RKO (cell line): Measurements from ENCODE around the gene SORBS1.

Experiments
- DNase-seq: peaks from one replicate; pipeline ENCODE4 v3.0.0-alpha.2; 2016; ENCODE audit warnings: low spot score

SORBS1 gene

DNA sequence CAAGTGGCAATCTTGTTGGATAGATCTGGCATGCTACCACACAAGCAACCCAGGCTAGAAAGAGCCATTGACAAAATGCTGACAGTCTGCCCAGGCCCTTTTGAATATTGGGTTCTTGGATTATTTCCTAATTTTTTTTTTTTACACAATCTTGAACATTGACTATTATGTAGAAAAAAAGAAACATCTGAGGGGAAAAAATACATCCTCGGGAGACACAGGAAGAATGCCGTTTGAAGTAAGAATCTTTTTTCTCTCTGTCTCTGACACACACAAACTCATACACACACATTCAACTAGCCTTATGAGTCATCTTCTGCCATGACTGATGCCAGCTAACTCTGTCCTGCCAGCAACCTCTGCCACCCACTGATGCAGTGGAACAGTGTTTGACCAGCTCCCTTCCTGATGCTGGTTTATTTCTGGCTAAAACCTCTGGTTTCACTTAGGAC, 47.2 kb downstream of the SORBS1 start:
- DNase-seq: peak; percentile 75

DNA sequence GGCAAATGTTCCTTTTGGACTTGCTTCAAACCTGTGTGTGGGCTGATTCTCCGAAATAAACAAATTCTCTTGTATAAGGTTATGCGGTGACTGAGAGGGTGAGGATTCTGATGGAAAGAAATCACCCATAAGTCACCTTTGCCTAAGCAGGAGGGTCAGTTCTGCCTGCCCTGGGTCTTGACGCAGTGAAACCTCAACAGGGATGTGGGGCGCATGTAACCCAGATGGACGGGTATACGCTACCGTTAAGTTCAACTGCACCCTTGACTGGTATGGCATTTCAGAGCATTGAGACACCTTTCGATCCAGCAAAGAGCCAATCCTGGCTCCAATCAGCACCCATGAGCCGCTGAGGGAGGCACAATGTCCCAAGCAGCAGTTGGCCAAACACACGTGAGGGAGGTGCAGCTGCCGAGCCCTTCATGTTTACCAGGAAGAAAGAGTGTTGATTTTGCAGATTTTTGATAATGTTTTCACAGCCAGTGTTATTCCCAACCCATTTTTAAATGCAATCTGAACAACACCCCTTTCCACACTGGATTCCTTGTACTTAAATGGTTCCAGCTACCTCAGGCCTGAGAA, 48.1 kb downstream of the SORBS1 start:
- DNase-seq: no peak

DNA sequence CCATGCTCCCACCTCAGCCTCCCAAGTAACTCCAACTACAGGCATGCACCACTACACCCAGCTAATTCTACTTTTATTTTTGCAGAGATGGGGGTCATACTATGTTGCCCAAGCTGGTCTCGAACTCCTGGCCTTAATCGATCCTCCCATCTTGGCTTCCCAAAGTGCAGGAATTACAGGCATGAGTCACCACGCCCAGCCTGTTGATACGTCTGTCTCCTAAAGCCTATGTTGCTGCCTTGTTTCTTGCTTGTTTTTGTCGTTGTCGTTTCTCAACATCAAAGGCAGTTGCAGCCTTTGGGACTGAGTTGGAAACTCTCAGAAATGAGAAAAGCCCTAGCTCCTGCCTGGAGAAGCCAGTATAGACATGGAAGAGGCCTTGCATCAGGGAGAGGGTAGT, 49.9 kb downstream of the SORBS1 start:
- no peak for DNase-seq

DNA sequence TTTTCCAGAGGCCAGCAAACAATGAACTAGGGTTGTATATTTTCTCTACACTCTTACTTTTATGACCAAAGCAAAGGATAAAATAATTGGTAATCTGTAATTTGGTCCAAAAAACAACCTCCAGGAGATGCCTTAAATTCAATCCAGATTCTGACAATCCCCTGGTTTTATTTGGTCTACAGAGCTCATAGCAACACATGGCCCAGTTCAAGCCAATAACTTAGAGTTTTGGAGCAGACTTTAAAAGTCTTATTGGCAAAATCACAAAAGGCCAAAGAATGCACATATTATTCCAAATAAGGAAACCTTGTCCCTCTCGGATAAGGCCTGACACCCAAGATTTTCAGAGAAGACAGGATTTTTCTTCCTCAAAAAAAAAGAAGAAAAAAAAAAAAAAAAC, 51.9 kb downstream of the SORBS1 start:
- no peak for DNase-seq

DNA sequence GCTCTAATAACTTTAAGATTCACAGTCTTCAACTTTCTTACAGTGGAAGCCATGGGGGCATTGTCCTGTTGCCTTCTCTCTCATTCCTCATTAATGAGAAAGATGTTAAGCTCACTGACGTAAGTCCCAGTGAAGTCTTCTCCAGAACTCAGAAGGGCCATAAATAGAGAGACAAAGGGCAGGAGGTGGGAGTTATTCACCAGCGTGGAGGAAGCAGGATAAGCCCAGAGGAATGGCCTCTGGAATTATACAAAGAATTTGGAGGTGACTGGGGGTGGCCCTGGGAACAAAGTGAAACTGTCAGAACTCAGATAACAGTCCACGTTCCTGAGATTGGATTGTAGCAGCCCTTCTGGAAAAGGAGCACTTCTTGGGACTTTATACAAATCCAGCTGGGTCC, 52.4 kb downstream of the SORBS1 start:
- DNase-seq: no peak

DNA sequence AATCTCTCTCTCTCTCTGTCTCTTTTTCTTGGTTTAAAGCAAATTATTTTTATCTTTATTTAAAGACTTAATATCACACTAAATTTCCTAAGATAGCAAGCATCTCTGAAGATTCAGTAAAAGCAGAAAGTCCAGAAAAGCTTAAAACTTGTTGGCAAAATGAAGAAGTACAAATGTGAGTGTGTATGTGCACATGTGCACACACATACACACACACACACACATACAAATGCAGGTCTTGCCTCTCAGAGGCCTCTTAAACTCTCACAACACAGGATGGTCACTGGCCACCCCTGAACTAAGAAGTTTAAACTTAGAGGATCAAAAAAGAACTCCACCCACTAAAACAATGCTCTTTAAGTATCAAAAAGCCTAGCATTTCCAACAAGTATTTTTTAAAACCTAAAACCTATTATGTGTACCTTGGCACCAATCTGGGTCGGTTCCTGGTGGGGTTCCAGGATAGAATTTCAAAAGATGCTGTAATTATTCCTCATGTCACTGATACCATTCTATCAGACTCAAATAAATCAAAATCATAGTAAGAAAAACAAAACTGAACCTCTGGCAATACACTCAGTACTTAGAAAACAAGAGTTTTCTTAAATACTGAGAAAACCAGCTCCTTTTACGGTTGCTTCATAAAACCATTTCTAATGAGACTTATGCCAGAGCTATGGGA, 55.0 kb downstream of the SORBS1 start:
- no peak for DNase-seq

DNA sequence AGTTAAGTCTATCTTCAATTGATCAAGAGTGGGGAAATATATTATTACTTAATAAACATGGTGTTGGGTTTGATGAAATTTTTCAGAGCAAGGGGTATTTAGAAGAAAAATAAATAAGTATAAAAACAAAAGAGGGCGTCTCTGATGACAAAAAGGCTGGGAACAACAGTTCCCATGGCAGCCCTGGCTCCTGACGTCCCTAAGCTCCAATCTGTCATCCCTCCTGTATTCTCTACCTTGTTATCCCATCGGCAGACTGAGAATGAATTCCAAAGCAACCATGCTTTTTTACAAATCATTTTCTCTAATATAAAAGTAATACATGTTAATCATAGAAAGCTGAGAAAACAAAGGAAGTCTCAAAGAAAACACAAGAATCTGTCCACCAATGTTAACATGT, 55.5 kb downstream of the SORBS1 start:
- no peak for DNase-seq

DNA sequence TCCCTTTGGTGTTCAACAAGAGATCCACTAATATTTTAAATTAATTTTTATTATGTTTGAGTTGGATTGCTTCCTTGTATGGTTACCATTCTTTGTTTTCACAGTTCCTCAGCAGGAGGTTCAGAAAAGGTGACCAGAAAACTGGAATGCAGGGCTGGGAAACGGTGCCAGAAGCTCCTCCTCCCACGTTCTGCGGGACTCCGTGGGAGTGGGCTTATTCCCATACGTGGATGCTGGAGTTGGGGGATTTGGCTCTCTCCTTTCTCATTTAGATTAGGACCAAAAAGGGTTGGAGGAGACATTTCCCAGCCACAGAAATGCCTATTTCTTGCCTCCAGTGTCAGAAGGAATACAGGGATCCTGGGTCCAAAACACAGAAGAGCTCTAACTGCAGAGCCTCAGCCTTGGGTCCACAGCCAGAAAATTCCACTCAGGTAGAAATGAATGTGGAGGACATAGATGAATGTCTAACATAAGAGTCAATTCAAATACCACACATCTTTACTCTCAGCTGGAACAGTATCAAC, 56.0 kb downstream of the SORBS1 start:
- DNase-seq: no peak

DNA sequence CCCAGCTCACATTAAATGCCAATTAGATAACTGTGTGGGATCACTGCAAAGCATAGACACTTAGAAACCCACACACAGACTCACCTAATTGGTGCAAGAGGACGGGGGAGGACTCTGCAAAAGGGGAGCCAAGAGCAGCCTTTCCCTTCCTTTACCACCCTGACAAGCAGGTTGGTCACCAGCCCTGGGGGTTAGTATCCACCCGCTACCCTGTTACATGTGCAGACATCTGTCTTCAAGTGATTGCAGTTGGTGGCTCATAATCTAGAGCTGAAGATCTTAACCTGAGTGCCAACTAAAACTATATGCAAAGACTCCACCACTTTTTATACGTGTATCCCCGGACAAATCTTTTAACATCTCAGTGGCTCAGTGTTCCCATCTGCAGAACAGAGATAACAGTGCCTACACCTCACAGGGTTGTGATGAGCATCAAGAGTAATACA, 56.9 kb downstream of the SORBS1 start:
- DNase-seq: no peak

DNA sequence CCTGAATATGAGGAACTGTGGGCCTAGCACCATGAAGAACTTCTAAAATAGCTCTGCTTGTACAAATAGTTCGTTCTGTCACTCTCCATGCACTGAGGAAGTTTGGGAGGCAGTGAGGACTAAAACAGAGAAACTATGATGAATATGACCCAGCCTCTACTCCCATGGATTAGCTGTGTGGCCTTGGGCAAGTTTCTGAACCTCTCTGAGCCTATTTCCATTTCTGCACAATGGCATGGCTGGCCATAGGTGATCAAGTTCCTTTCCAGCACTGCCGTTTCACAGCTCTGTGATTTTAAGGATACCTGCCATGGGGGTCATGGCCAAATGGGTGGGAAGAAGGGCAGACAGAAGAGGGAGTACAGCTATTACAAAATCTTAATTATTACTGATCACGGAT, 57.6 kb downstream of the SORBS1 start:
- DNase-seq: no peak

DNA sequence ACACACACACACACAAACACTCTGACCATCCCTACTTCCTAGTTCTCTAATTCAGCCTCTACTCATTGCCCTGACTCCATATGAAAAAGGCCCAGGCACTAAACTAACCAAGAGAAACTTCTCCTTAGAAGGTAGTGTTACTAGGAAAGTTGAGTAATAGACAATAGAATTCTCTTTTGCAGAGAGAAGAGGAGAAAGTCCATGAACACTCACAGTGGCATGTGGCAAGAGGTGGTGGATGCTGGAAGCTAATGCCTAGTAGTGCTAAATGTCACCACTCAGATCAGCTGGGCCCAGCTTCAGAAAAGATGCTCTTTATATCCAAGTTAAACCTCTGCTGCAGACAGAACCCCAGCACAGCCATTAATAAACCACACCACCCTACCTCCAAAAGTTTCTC, 58.2 kb downstream of the SORBS1 start:
- no peak for DNase-seq

DNA sequence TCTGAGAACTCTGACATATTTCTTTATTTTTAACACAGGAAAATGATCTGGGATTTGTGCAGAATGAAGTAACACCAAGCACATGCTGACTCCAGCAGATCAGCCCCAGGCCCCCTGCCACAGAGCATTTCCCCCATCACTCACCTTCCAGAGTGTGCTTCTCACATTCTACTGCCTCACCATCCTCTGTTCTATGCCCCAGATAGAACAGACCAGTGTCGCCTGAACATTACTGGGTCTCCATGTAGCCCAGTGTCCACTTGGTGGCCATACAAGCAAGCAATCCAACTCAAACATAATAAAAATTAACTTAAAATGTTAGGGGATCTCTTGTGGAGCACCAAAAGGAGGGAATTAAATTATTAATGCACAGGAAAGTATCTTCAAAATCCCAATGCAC, 58.8 kb downstream of the SORBS1 start:
- no peak for DNase-seq

DNA sequence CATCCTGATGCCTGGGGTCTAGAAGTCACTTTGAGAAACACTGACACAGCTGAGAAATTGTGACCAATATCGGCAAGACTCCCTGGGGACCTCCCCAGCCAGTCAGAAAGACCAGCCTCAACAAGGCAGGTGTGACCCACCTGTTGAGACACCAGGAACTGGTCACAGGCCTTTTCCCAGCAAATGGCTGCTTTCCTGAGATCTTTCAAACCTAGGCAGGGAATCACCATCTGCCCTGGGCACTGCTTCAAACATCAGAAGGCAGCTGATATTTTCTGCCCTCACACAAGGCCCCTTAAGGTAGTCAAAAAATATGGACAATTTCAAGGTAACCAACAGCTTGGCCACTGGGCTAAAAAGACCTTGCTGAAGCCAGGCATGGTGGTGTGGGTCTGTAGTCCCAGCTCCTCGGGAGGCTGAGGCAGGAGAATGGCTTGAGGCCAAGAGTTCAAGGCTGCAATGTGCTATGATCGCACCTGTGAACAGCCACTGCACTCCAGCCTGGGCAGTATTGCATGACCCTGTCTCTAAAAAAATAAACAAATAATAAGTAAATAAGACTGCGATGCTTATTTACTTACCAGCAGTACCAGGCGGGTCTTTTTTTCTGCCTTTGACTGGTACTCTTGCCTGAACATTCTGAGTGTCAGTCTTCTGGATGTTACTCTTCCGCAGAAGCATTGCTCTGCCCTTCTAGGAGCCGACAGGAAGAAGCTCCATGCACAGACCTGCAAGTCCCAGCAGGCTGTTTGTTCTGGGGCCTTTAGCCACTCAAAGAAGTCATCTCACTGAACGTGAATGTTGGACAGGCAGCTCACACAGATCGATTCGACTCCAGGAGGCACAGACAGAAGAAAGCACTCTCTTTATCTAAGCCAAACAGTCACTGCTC, 59.7 kb downstream of the SORBS1 start:
- no peak for DNase-seq

DNA sequence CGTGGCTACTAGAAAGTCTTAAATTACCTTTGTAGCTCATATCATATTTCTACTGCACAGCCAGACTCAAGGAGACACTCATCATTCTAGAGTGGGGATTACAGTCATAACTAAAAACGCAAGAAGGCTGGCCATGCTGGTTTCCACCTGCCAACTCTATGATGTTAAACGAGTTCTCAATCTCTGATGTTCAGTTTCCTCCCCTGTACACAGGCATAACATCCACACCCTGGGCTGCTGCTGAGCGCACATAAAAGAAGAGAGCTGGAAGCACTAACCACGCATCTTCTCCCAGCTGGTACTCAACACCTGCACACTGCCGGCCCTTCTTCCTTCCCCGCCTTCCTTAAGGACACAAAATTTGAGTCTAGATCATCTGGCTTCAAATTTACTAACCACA, 60.5 kb downstream of the SORBS1 start:
- DNase-seq: no peak

DNA sequence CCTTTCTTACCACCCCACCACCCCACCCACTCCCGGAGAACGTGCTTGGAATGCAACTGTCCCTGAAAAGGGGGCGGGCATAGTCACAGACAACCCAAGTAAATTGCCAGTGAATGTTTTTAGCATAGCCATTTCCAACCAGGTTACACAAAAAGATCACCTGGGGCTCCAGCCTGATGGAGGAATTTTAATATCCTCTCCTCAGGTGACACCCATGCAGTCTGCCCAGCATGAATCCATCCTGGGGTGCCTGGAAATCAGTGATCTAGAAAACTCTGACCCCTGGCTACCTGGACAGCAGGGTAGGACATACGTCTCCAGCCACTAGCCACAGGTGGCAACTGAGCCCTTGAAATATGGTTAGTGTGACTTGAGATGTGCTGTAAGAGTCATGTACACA, 61.1 kb downstream of the SORBS1 start:
- no peak for DNase-seq

DNA sequence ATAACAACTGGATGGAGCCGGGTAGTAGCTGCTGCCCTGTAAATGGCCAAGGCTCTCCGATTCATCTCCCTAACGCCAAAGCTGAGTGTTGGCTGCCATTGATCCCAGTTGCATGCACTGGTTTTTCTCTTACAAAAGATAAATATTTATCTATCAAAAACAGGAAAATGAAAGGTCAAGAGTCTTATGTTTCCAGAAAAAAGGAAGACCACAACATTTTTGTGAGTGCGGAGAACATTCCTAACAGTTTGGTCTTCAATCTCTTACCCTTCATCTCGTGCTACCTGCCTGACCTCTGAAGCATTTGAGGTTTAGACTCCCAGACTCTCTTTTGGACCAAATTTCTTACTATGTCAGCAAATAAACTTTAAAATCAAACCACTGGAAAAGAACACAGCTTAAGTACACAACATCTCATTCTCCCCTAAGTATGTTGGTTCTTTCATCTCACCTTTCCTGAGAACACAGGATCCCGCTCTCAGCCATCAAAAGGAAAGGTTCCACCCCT, 61.6 kb downstream of the SORBS1 start:
- no peak for DNase-seq

DNA sequence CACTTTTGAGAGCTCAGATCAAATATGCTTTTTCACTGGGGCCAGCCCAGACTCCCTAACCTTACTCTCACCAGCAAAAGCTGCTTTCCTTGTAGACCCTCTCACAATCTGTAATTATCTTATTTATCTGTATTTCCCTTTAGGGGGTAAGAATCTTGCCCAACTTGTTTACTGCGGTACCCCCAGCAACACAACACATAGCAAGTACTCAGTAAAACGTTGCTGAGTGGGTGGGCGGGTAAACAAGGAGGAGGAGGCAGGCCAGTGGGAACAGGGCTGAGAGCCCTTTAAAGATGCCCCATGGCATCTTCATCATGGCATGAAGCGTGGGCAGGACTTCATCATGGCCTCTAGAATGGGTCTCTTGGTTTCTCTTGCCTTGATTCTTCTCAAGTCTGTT, 64.2 kb downstream of the SORBS1 start:
- DNase-seq: no peak

DNA sequence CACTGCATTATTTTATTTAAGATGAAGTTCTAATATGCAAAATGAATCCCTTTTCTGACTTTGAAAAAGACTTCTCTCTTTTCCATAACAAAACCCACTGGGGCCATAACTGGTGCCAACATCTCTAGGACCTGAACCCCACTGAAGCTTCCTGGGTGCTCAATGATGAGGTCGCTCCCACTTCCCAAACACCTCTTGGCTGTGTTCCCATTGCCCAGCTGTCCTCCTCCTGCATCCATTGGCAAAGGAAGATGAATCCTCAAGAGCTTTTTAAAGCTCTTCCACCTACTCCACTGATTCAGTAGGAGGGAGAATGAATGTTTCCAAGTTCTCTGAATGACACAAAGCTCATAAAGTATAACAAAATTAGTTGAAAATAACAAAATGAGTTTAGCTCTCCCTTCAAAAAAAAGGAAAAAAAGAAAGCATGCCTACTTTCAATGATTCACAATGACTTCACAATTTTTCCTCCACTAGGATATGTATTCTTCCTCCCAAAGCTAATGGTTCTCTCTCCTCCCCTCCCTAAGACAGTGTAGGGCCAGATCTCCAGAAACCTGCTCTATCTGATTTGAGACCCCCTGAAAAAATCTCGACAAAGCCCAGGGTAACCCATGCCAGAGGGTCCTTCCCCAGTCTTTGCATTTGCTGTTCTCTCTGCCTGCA, 64.8 kb downstream of the SORBS1 start:
- no peak for DNase-seq

DNA sequence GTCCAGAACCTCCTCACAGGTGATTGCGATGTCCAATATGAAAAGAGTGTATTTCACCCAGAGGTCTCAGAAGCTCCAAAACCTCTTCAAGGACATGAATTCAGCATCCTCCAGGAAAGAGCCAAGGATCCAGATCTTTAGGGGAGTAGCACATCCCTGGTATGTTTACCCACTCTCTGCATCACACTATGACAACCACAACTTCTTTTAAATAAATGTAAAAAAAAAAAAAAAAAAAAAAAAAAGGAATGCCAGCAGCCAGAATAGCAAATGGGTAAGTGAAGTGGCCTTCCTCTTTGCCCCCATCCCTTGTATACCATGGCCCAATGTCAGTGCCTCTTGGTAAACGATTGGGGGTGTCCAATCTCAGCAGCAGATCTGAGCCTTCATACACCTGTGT, 67.3 kb downstream of the SORBS1 start:
- DNase-seq: no peak

DNA sequence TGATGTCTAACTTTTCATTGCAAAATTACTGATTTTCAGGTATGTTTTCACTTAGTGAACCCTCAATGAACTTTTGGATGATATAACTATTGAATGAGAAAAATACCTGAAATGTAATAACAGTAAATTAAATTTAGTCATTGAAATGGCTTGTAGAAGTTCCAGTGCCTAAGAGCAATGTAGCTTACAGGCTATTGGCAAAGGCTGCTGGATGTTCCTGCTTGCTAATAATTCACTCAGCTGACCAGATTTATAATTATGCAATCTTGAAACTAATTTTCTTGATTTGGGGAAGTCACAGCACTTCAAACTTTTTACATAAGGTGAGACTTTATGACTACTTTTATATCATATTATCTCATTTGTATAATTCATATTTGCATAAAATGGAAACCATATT, 73.2 kb downstream of the SORBS1 start:
- no peak for DNase-seq

DNA sequence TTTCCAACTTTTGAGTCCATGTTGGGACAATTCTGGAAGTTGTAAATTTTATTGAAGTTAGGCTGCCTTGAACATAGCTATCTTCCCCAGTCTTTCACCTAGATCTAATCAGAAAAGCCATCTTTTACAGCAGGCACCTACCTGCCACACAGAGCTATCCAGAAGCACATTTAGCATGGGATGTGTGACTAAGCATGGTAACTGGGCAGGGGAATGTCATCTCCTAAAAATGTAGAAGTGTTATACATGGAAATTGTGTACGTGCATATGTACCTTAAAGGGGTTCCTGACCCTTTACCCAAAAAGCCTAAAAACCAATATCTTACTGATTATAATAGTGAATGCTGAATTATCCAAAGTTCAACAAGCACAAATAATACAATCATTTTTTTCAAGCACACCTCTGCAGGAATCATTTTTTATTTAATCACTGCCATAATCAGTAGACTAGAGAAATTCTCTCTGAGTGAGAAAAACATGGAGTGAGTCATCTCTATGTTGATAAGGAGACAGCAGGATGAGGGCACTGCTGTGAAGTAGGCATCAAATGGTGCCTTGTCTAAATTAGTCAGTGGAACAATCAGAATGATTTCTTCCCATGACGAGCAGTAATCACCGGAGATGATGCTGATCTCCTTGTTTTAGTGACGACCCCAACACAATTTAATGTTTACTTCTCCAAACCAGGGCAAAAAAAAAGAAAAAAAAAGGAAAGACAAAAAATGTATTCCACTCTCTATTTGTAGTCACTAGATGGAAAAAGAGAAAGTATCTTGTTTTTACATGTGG, 75.9 kb downstream of the SORBS1 start:
- peak; percentile 29 for DNase-seq
